Kidney tubule cell (primary cell): ENCODE measurements around the gene C1QL4.
"Not testable (repeated sequence)": the region's sequence is repeated elsewhere in the genome, so short reads cannot be mapped to it uniquely, and the experiment has no call there.

ENCODE experiments used
- DNase-seq: peaks from one replicate; pipeline ENCODE4 v3.0.0-alpha.2; 2018; ENCODE audit warnings: low spot score

The C1QL4 gene

DNA sequence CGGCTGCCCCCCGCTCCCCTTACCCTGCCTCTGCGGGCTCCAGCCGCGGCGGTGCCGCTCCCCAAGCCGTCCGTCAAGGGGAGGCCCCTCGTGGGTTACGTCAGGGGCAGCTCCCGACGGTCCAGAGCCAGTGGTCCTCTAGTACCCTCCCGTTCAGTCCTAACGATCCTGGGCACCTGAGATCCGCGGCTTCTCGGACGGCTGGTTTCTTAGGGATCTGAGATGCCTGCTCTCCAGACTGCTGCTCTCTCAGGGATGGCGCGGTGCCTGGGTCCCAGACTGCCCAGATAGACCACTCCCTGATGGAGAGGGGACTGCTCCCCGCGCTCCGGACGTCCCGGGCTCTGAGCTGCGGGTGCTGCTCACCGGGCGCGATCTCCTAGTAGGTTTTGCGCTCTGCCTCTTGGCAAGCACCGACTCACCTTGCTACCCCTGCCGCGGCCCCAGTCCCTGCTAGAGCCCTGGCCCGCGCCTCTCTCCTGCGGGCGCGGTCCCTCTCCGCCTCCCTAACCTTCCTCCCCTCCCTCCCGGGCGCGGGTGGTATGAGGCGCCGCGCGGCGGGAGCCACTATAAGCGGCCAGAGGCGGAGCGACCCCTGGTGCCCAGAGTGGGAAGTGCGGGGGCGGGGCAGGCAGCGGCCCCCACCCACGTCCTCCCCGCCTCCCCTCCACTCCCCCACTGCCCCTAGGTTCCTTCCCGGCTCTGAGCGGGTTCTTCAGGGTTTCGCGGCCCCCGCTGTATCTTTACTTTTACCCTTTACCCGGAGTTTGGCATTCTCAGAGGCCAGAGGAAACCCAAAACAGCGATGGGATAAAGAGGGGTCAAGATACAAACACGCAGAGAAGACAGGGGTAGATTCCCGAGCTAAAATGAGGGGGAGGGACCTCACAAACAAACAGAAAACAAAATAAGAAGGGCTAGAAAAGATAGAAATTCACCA, at the start of gene C1QL4:
TSS of gene C1QL4 (minus strand) at position 544 of the 940 bp plus-strand sequence. CDS start 711 bp downstream, outside the sequence.
- DNase-seq = peak; percentile 69

DNA sequence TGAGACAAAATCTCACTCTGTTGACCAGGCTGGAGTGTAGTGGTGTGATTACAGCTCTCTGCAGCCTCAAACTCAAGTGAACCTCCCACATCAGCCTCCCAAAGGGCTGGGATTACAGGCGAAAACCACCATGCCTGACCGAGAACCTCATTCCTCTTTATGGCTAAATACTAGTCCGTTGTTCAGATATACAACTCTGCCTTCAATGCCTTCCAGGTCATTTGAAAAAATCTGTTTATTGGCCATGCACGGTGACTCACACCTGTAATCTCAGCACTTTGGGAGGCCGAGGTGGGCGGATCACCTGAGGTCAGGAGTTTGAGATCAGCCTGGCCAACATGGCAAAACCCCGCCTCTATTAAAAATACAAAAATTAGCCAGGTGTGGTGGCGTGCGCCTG, 43.2 kb upstream of the C1QL4 start:
- not testable (repeated sequence) for DNase-seq

DNA sequence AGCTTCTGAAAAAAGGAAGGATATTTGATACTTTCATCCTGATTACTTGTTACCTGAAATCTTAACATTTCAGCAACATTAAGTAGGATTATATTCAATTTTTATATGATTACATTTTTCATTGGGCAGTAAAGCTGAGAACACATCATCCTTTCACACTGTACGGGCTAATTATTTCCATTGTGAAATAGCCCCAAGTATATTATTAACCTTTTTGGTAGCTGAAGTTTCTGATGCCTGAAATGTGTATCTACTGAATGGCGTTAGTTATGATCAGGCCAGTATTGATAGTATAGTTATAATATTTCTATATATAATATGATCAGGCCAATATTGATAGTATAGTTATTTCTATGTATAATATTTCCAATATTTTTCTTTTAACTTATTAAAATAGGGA, 40.4 kb upstream of the C1QL4 start:
- peak; percentile 32 for DNase-seq

DNA sequence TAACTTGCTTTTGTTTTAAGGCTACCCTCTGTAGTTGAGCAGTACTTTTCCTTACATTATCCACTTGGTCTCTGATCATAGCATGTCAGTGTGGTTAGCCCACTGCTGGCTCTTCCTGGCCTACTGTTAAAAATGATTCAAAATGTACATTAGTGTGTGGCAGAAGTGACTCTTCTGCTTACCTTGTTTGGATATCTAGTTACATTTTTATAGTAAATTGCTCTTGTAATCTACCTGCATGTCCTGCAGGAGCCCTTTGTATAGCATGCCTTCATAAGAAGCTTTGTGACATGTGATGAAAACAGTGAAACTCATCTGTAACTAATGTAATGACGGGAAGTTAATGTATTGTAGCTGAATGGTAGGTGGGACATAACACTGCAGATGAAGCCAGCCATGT, 38.4 kb upstream of the C1QL4 start:
- DNase-seq = no peak

DNA sequence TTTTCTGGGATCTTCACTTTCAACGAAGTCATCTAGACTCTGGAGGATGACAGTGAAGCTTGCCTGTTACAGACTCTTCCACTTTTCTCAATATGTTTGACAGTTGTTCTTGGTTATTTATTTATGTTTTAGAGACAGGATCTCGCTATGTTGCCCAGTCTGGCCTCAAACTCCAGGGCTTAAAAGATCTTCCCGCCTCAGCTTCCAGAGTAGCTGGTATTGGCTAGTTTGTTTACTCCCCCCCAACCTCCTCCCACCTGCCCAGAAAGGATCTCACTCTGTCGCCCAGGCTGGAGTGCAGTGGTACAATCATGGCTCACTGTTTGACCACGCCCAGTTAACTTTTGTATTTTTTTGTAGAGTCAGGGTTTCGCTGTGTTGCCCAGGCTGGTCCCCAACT, 33.6 kb upstream of the C1QL4 start:
- no peak for DNase-seq

DNA sequence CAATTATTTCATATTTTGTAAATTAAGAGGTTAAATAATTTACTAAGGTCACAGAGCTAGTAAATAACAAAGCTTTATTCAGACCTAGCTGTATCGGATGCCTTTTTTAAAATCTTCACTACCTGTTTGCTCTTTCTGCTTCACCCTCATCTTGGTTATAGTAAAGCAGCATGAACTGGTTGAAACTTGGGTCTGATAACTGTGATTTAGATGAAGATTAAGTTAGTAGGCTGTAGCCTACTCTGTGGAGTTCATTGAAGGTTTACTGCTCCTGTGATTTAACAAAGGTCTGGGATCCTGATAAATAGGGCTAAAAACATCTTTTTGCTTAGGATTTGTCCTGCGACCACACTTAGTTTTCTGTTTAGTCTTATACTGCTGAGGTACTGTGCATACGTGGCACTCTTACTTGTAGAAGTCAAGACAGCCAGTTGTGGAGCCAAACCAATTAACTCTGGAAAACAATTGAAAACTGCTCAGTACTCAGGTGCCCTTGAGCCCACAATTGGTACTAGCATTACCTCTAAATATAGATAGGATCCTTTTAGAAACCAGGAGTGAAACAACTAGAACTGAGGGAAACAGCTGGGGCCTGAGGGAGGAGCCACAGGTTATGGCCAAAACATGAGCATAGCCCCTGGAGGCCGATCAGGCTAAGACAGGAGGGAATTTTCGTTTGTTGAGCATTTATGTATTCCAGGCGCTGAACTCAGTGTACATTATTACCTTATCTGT, 32.6 kb upstream of the C1QL4 start:
- peak; percentile 32 for DNase-seq

DNA sequence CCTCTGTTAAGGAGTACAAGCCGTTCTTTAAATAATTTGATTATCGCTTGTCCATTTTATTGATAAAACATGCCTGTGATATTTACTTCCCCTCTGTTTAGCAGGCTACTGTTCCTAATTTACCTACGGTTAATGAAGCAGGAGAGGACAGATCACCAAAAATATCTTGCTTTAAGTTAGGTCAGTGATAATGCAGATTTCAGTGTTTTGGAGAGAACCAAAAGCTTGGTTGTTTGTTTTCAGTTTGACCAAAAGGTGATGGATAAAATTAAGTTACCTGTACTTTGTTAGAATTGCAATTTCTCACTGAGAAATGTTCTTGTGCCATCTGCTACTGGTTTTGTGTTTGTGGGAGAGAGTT, 31.2 kb upstream of the C1QL4 start:
- no peak for DNase-seq

DNA sequence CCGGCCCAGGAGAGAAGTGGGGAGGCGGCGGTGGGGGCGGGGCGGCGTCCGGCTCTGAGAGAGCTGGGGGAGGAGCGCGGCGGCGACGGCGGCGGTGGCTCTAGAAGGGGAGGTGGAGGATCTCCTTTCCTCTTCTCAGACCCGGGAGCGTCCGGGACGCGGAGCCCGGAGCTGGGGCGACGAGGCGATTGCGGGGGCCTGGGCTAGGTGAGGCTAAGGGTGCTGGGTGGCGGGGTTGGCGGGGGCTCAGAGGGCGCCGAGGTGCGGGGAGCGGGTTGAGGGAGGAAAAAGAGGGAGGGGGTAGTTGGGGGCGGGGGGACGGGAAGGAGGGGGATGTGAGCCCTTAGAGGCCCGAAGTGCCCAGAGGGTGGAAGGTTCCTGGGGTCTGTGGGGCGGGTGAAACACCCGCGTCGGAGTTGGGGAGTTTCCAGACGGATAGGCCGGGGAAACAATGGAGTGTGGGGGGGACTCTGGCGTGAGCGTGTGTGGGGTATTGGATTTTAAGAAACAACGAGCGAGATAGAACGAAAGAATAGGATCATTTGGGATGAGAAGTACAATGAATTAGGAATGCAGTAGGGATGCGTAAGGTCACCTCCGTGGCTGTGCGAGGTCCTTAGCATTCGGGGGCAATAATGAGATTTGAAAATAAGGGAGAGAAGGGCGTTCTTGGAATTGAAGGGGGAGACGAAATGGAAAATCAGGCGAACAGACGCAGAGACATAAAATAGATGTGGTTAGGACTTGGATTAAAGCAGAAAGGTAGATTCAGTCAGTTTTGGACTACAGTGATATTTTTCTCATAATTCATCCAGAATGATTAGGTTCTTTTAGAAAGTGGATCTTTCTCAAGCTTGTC, 30.6 kb upstream of the C1QL4 start, which contains the start of gene SPATS2:
TSS of gene SPATS2 (plus strand) at position 82 of the 859 bp plus-strand sequence. CDS start 93,551 bp downstream, outside the sequence.
- DNase-seq = no peak

DNA sequence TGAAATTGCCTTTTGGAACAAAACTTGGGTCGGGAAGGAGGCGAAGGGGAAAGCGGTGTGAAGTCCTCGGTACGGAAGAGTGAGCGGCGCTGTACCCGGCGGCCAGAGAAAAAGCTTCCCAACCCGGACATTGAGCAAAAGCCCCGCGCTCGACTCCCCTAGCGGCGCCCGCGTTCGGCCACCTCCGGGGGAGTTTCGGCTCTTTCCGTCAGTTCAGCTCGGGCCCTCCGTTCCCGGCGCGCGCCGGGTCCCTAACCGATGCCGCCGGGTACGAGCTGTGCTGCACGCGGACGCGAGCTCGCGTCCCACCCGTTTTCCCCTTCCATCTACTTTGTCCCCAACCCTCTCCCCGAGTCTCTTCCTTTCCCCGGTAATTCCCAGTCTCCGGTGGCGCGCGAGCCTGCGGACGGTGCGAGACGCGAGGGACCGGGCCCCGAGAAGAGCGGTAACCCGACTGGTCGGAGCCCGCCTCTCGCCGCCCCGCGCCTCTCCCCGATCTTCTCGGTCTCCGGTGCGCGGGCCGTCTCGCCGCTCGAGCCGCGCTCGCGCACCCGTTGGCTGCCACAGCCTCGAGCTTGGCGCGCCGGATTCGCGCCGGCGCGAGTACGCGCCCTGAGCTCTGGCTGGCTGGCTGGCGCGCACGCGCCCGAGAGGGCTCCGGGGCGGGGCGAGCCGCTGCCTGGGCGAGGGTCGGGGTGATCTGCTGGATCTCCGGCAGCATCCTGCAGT, 29.8 kb upstream of the C1QL4 start:
- peak; percentile 94 for DNase-seq

DNA sequence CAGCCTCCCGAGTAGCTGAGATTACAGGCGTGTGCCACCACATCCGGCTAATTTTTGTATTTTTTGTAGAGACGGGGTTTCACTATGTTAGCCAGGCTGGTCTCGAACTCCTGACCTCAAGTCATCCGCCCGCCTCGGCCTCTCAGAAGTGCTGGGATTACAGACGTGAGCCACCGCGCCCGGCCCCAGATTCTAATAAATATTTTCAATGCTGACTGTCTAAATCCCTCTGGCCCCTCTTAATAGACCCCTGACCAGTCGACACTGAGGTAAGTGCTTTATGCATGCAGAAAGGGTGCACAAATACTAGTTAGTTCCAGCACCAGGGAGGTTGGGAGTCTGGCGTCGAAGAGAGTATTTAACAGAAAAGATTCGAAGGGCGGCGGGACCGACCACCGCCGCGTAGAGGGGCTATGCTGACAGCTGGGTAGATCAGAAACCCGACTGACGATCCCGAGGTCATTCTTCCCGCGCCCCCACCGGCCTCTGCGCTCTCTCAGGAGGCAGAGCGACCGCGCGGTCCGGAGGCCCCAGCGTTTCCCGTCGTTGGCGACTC, 29.2 kb upstream of the C1QL4 start:
- no peak for DNase-seq

DNA sequence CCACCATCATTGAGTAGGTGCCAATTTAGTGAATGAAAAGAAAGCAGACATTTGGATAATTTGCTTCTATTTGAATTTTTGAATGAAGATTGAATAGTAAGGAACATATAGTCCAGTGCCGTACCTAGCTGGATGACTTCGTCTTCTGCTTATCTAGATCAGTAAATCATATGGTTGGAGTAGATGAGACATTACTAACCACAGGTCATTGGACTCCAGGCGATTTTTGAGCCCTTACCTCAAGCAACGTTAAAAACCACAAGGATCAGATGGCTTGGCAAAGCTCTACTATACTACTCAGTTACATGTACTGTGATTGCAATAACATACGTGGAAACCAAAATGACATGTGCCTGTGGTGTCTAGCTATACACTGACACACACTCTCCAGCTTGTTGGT, 28.6 kb upstream of the C1QL4 start:
- peak; percentile 57 for DNase-seq

DNA sequence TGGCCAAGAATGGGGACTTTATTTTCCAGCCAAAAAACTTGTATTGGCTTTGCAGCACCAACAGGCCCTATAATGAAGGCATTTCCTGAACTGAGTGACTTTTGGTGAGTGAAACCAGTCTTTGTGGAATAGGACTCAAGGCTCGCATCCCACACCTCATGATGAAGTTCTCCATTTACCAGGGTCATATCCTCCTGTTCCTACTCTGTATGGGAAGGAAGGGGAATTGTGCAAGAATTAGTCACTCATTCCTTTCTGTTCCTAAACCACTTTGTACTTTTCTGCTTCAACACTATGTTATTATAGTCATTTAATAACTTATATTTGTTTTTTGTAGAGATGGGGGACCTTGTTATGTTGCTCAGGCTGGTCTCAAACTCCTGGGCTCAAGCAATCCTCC, 28.0 kb upstream of the C1QL4 start:
- DNase-seq = peak; percentile 44

DNA sequence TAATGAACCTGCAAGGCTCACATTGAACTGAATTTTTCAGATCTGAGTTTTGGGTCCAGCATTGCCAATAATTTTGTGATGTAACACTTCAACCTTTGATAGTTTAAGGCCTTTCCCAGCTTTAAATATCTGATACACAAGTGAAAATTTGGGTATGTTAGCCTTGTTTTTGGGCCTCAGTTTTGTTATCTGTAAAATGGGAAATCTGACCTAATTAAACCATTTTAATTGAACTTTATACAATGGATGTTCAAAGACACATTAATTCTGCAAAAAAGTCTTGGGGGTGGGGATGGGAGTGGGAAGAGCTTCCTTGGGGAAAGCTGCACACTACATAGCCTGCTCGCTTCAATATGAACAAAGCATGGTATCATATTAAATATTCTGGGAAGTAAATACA, 25.1 kb upstream of the C1QL4 start:
- no peak for DNase-seq

DNA sequence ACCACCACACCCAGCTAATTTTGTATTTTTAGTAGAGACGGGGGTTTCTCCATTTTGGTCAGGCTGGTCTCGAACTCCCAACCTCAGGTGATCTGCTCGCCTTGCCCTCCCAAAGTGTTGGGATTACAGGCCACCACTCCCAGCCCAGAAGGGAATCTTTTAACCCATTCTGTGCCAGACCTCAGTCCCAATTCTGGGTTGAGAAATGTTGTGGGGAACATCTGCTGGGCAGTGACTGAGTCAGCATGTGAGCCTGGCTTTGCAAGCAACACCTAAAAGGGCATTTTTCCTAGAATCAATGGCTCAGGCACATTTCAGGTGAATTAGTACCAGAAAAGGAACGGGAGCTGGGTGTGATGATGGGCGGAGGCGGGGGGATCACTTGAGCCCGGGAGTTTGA, 22.7 kb upstream of the C1QL4 start:
- no peak for DNase-seq

DNA sequence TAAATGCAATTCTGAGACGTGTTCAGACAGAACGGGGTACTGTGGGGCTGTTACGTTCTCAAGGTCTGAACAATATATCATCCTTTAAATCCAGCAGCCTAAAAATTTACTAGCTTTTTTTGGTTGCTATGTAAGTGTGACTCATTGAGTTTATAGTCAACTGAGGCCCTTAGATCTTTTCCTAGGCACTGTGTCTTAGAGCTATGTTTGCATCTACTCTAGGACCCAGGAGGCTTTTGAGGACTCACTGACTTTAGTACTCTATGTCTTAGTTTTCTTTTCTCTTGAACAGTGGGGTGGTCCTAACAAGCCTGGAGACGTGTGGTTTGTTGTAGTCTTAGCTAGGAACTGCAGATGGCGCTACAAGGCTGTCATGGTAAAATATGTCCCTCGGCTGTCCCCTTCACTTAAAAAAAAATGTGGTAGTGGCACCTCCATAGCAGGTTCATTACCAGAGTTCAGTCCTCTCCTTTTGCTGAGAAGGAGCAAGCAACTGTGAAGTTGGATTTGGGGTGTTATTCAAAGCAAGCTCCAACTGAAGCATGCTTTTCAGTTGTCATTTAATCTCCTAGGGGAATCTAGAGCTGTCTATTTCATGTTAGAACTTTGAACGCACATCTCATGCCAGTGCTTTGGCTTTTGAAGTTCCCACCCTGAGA, 21.6 kb upstream of the C1QL4 start:
- DNase-seq = peak; percentile 65

DNA sequence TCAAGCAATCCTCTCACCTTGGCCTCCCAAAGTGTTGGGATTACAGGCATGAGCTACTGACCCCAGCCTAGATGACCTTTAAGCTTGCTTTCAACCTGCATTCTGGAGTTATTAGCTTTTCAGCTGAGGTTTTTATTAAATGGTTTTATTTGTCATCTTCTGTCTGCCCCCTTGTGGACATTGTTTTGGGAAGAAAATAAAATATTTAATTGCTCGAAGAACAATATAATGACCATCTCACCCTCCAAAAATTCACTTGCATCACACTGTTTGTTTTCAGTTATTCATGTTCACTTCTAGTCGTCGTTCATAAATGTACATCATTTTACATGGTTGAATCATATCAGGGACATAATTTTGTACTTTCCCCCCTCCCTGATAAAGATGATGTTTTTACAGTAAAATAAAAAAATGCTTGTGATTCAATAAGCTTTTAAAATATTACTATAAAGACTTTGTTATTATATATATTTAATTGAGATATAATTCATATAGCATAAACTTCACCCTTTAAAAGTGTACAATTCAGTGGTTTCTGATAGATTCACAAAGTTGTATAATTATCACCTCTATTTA, 20.2 kb upstream of the C1QL4 start:
- DNase-seq = peak; percentile 48

DNA sequence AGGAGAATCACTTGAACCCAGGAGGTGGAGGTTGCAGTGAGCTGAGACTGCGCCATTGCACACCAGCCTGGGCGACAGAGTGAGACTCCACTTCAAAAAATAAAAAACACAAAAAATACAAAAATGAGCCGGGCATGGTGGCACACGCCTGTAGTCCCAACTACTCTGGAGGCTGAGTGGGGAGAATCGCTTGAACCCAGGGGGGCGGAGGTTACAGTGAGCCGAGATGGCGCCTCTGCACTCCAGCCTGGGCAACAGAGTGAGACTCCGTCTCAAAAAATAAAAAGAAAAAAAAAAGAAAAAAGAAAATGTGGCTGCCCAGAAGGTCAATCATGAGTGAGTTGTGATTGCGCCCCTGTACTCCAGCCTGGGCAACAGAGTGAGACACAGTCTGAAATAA, 18.9 kb upstream of the C1QL4 start:
- DNase-seq = no peak

DNA sequence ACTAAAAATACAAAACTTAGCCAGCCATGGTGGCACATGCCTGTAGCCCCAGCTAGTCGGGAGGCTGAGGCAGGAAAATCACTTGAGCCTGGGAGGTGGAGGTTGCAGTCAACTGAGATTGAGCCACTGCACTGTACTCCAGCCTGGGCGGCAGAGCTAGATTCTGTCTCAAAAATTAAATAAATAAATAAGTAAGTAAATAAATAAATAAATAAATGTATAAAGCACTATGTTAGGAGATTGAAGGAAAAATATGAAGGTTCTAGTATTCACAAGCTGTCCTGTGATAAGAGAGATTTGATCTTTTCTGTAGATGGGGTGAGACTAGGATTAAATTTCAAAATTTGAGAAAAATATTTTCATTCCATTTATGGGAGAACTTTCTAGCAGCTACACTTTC, 15.4 kb upstream of the C1QL4 start:
- DNase-seq = no peak

DNA sequence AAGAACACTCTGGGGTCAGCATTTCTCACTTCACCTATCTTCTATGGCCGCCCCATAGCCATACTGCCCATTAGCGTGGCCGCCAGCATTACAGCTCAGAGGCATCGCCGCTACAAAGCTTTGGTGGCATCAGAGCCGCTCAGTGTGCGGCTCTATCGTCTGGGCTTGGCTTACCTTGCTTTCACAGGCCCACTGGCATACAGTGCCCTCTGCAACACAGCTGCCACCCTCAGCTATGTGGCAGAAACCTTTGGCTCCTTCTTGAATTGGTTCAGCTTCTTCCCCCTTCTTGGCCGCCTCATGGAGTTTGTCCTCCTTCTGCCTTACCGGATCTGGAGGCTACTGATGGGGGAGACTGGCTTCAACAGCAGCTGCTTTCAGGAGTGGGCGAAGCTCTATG, 12.3 kb upstream of the C1QL4 start:
- no peak for DNase-seq

DNA sequence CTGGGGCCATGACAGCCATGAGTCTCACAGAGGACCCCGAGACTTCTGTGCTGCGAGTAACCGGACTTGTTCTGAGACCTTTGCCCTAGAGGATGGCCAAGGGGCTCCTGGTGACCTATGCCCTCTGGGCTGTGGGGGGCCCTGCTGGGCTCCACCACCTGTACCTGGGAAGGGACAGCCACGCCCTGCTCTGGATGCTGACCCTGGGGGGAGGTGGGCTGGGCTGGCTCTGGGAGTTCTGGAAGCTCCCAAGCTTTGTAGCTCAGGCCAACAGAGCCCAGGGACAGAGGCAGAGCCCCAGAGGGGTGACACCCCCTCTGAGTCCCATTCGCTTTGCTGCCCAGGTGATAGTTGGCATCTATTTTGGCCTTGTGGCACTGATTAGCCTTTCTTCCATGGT, 11.8 kb upstream of the C1QL4 start:
- DNase-seq = no peak
